IPS DF 6.9 (cell line): ENCODE data around the gene SINHCAF.

Experiments used
- DNase-seq: peaks from one replicate; pipeline ENCODE4 v3.0.0-alpha.2; 2013; ENCODE audit warnings: low read depth, low spot score
- H3K27ac ChIP-seq: one replicate; pipeline ENCODE4 v1.5.1; 2013; ENCODE audit warnings: low read length, control low read depth
- H3K27me3 ChIP-seq: 2 replicates; pipeline ENCODE4 v1.6.1; 2013; ENCODE audit warnings: mild to moderate bottlenecking, low read length; ENCODE audit not compliant: control insufficient read depth, insufficient read depth
- H3K36me3 ChIP-seq: 2 replicates; pipeline ENCODE4 v1.6.1; 2013; ENCODE audit warnings: low read length; ENCODE audit not compliant: control insufficient read depth, insufficient read depth
- H3K4me1 ChIP-seq: 2 replicates; pipeline ENCODE4 v1.6.1; 2013; ENCODE audit warnings: low read length; ENCODE audit not compliant: control insufficient read depth, insufficient read depth
- H3K4me3 ChIP-seq: 2 replicates; pipeline ENCODE4 v1.5.1; 2013; ENCODE audit warnings: mild to moderate bottlenecking, low read length
- H3K9me3 ChIP-seq: 2 replicates; pipeline ENCODE4 v1.6.1; 2013; ENCODE audit warnings: low read length, inconsistent platforms; ENCODE audit not compliant: control insufficient read depth, insufficient read depth
- WGBS: extraction: QIAGEN DNeasy Blood & Tissue Kit; methylation state at CpG from one replicate; pipeline ENCODE4 v1.1.7; 2013; ENCODE audit warnings: mixed read lengths, missing lambda C conversion rate; ENCODE audit not compliant: insufficient read length, insufficient coverage; 5-methylcytosine and 5-hydroxymethylcytosine counted together

The SINHCAF gene

DNA sequence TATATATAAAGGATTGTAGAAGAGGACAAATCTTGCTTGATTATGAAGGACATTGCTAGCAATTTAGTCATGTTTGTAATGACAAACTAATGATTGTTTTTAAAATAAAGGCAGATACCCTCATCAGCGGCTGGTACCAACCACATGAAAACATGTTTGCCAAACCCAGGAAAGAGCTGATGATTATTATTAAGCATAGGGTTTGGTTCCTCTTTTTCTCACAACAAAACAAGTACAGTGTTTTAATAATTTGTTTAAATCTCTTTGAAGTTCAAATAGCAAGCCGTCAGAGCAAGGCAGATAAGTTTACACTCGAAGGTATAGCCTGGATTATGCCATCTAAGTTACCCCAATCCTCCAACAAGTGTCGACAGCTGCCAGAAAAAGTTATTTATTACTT, 5.3 kb upstream of the SINHCAF start:
- H3K27ac ChIP-seq: no peak overlapping the region
- no peaks in the 10 kb centered on the region for H3K36me3 ChIP-seq
- no peaks in the 10 kb centered on the region for H3K27me3 ChIP-seq
- WGBS: no CpG with 5 or more reads among the region's 4 CpGs
- H3K4me3 ChIP-seq: no peak overlapping the region
- 0 out of 2 replicates have a peak, but pooled peaks cover 2% of the 10 kb centered on the region for H3K4me1 ChIP-seq
- no peaks in the 10 kb centered on the region for H3K9me3 ChIP-seq
- no peak for DNase-seq

DNA sequence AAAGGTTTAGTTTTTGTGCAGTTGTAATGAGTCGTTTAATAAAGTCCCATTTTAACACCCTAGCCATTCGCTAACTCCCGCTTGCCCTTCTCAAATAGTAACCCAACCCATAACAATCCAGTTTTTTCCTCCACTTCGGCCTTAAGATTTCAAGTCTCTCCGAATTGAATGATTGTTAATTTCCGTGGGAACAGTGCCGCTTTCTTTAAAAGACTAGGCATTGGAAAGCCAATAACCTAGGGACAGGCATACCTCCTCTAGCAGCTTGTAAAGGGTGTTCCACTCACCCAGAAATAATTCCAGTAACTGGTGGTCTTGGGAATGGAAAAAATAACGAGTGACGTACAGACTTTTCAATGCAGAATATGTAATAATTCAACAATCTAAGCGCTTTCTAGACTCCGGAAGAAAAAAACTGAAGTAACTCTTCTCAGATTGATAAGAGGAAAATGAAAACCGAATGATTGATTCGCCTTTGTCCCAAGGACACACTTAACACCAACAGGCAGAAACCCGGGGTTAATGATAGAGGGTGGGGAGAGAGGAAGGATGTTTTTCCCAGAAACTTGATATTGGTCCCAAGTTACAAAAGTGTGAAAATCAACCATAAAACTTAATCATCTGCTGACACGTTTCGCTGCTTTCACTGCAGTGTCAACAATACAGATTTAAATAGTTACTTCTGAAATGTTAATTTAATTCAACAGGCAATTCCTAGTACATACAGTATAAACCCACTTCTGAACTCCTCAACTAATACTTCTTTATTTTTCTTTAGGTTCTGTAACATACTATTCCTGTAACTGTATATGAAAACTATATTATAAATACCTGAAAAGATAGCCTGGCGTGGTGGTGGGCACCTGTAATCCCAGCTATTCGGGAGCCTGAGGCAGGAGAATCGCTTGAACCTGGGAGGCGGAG, 1.0 kb upstream of the SINHCAF start:
- Histone ChIP-seq H3K4me1 (0 out of 2 replicates have a peak, but pooled peaks cover 2% of the 10 kb centered on the region), H3K4me3 (peak overlapping the region; percentile 36; the same call in 1 of the 2 replicates), H3K9me3 (no peaks in the 10 kb centered on the region), H3K27ac (no peak overlapping the region), H3K36me3 (no peaks in the 10 kb centered on the region; the same call in 1 of the 2 replicates), H3K27me3 (no peaks in the 10 kb centered on the region)
- no CpG with 5 or more reads among the region's 20 CpGs for WGBS
- DNase-seq: no peak

DNA sequence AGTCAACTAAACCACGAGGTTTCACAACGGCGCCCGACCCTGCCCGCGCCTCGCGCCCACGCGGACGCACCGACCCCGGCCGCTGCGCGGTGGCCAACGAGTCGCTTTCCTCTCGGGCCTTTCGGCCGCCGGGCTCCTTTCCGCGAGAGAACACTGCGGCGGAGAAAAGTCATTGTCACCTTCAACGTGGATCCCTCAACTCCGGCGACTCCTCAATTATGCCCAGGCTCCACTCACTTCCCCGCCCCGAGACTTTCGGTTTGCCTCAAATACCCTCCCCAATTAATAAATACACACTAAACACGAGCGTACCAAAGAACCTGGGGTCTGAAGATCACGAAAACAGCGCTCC, 450 bp downstream of the SINHCAF start:
- Histone ChIP-seq H3K4me3 (peak overlapping the region; percentile 88), H3K27me3 (no peaks in the 10 kb centered on the region), H3K4me1 (0 out of 2 replicates have a peak, but pooled peaks cover 2% of the 10 kb centered on the region), H3K9me3 (no peaks in the 10 kb centered on the region), H3K36me3 (no peaks in the 10 kb centered on the region; the same call in 1 of the 2 replicates), H3K27ac (no peak overlapping the region)
- DNase-seq: no peak
- no CpG with 5 or more reads among the region's 36 CpGs for WGBS

DNA sequence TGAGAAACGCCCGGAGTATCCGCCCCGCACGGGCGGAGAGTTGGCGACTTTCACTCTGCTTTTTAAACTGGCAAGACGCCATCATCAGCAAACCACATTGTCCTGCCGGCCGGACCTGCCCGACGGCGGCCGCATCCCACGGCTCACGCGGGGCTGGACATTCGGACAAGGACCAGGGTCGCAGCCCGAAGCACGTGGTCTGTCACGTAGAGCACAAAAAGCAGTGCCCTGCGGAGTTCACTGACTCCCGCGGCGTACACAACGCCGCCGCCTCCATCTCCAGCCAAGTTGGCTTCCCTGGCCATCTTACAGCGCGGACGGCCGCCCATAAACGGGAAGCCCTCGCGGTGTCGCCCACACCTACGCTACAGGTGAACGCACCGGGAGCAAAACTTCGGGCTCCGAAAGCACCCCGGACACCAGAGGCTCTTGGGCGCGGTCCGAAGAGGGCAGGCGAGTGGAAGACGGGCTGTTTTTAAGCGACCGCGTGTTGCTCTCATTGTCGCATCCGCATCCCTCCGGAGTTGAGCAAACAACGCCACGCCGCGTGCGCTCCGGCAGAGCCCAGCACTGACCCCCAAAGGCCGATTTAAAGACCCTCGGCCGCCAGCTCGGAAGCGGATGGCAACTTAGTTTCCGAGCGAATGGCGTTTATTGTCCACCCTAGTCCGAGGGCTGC, 966 bp downstream of the SINHCAF start:
- peak overlapping the region; percentile 88 for H3K4me3 ChIP-seq
- H3K27ac ChIP-seq: no peak overlapping the region
- H3K36me3 ChIP-seq: no peaks in the 10 kb centered on the region; the same call in 1 of the 2 replicates
- no peaks in the 10 kb centered on the region for H3K27me3 ChIP-seq
- no peak for DNase-seq
- peaks cover 3% of the 10 kb centered on the region; the same call in 1 of the 2 replicates for H3K4me1 ChIP-seq
- H3K9me3 ChIP-seq: no peaks in the 10 kb centered on the region
- WGBS: no CpG with 5 or more reads among the region's 69 CpGs

GRCh38 chr12:31324116-31324844, 1.7 kb downstream of the SINHCAF start:
- H3K9me3 ChIP-seq: no peaks in the 10 kb centered on the region
- no peak for DNase-seq
- H3K4me3 ChIP-seq: peak overlapping the region; percentile 88
- no peaks in the 10 kb centered on the region; the same call in 1 of the 2 replicates for H3K36me3 ChIP-seq
- H3K27ac ChIP-seq: no peak overlapping the region
- peaks cover 6% of the 10 kb centered on the region; the same call in 1 of the 2 replicates for H3K4me1 ChIP-seq
- no peaks in the 10 kb centered on the region for H3K27me3 ChIP-seq
- no CpG with 5 or more reads among the region's 81 CpGs for WGBS

GRCh38 chr12:31323391-31324115, 2.4 kb downstream of the SINHCAF start:
- Histone ChIP-seq H3K36me3 (no peaks in the 10 kb centered on the region; the same call in 1 of the 2 replicates), H3K9me3 (no peaks in the 10 kb centered on the region), H3K4me3 (peak overlapping the region; percentile 88), H3K27me3 (no peaks in the 10 kb centered on the region), H3K27ac (no peak overlapping the region), H3K4me1 (peaks cover 6% of the 10 kb centered on the region; the same call in 1 of the 2 replicates)
- DNase-seq: no peak
- no CpG with 5 or more reads among the region's 37 CpGs for WGBS

GRCh38 chr12:31322801-31323207, 3.1 kb downstream of the SINHCAF start:
- H3K36me3 ChIP-seq: no peaks in the 10 kb centered on the region; the same call in 1 of the 2 replicates
- H3K27me3 ChIP-seq: no peaks in the 10 kb centered on the region
- H3K4me3 ChIP-seq: peak overlapping the region; percentile 41; the same call in 1 of the 2 replicates
- no peak overlapping the region for H3K27ac ChIP-seq
- H3K9me3 ChIP-seq: no peaks in the 10 kb centered on the region
- WGBS: no CpG with 5 or more reads among the region's 5 CpGs
- H3K4me1 ChIP-seq: peaks cover 8% of the 10 kb centered on the region; the same call in 1 of the 2 replicates
- DNase-seq: no peak

DNA sequence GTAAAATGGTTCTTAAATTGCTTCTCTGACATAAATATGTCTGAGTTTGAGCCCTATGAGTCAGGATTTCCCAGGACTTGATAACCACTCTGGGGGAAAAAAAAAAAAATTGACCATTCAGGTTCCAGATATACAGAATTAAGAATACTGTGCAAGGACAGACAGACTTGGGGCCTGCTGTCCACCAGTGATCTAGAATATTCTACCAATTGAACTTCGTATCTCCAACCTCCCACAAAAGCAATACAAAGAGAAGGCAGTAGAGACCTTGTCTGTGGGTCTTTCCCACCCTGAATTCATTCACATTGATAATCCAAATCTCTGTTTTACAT, 4.1 kb downstream of the SINHCAF start:
- no peak overlapping the region for H3K27ac ChIP-seq

DNA sequence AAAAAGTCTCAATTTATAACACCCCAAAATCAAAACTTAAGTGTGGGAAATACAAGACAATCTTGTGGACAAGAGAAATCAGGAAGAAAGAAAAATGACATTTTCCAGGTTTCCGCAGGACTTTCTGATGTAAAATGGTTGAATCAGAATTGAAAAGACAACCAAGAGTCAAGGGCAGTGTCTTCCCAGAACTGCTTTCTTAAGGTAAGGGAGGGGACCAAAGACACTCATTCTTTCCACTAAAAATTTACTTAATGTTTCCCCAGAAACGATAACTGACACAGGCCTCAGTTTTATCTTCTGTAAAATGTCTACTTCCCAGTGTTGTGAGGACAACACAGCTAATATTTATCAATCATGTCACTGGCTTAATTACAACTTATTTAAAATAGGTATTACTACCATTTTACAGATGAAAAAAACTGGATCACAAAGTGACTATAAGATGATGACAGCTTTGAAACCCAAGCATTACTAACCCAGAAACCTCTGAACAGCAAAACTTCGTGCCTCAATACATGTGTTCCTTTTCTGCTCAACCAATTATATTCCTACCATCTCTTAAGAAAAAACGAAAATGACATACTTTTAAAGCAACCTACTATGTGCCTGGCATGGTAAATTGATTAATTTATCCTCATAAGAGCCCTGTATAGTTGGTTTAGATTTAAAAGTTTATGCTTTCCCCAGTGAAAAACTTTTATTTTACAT, 4.6 kb downstream of the SINHCAF start:
- peaks cover 6% of the 10 kb centered on the region; the same call in 1 of the 2 replicates for H3K4me1 ChIP-seq
- H3K27me3 ChIP-seq: no peaks in the 10 kb centered on the region
- H3K36me3 ChIP-seq: no peaks in the 10 kb centered on the region; the same call in 1 of the 2 replicates
- H3K9me3 ChIP-seq: no peaks in the 10 kb centered on the region
- no peak overlapping the region for H3K4me3 ChIP-seq
- no CpG with 5 or more reads among the region's 4 CpGs for WGBS
- no peak for DNase-seq
- H3K27ac ChIP-seq: no peak overlapping the region

More for the DNA sequence above, 4.1 kb downstream of the SINHCAF start:
- peaks cover 8% of the 10 kb centered on the region; the same call in 1 of the 2 replicates for H3K4me1 ChIP-seq
- no peaks in the 10 kb centered on the region for H3K9me3 ChIP-seq
- H3K27me3 ChIP-seq: no peaks in the 10 kb centered on the region
- no peak for DNase-seq
- H3K36me3 ChIP-seq: no peaks in the 10 kb centered on the region; the same call in 1 of the 2 replicates
- WGBS: no CpG with 5 or more reads among the region's 1 CpG
- H3K4me3 ChIP-seq: no peak overlapping the region
